Mucosa of descending colon (tissue), 3 donors: ENCODE results near the gene CYB5R2. TPM values are rescaled to one million over a fixed set of nuclear protein-coding genes. Genes with fewer than 3 reads are reported as not detected.

Experiments used
- ATAC-seq: fragments of 200-7000 bp; cut with Tn5 transposase; one replicate; pipeline ENCODE4 v1.9.1; 2020; ENCODE audit warnings: mild to moderate bottlenecking, moderate library complexity
- DNase-seq, 3 donors: peaks; one replicate each; pipeline ENCODE4 v3.0.0-alpha.2; 2020
- H3K36me3 ChIP-seq: fragments of 200-600 bp; one replicate; pipeline ENCODE4 v1.8.0; 2021; ENCODE audit warnings: low read depth, mild to moderate bottlenecking
- H3K4me1 ChIP-seq: fragments of 200-600 bp; one replicate; pipeline ENCODE4 v1.8.0; 2021; ENCODE audit warnings: low read depth, mild to moderate bottlenecking
- H3K4me3 ChIP-seq: fragments of 200-600 bp; one replicate; pipeline ENCODE4 v1.8.0; 2021; ENCODE audit warnings: mild to moderate bottlenecking
- H3K9me3 ChIP-seq: fragments of 200-600 bp; one replicate; pipeline ENCODE4 v1.8.0; 2021; ENCODE audit warnings: mild to moderate bottlenecking
- CTCF ChIP-seq: fragments of 200-600 bp; IDR thresholded peaks from one replicate; pipeline ENCODE4 v1.8.0; 2022; ENCODE audit warnings: antibody characterized with exemption, mild to moderate bottlenecking
- intact Hi-C, 2 donors: fragments of 100-400 bp; cut with DNase I in 1 of 2; cut with micrococcal nuclease in 1 of 2; formaldehyde crosslinking; loops; one replicate each; pipeline versions ENCODE4 v1.11.0 to v1.11.1; 2022; cut with DNase I, micrococcal nuclease
- total RNA-seq, 3 donors: library from RNA; stranded (reverse); fragmentation: NEBNext Ultra II Directional in 2 of 3; extraction: Animal tissue kit (Norgen Biotek cat#: 25700) in 2 of 3; gene quantifications; one replicate each; pipeline versions ENCODE4 v1.2.1 to v1.2.4, GENCODE V29; 2021 to 2023
- donor health status: DM: no; HTN: no; CAD: no; lungs with moderate emphysema.
- donor health status: DM: no; HTN: no; CAD: no.
- donor health status: DM: no; HTN: yes; CAD: no.

The CYB5R2 gene
- total RNA-seq, 3 donors from 2014 or later, result 2.3 to 7.0 (median 6.3) TPM

GRCh38 chr11:7619322-7619721 lies 54.0 kb downstream of the CYB5R2 start:
- H3K4me3 ChIP-seq, result no peak overlapping the region
- ATAC-seq (no peak), DNase-seq (no peak)
- TF ChIP-seq CTCF, result no peak
- intact Hi-C loops, result no loop called here
- H3K4me1 ChIP-seq, result peaks cover 21% of the 10 kb centered on the region
- H3K9me3 ChIP-seq, result no peaks in the 10 kb centered on the region
- H3K36me3 ChIP-seq, result no peaks in the 10 kb centered on the region

DNA sequence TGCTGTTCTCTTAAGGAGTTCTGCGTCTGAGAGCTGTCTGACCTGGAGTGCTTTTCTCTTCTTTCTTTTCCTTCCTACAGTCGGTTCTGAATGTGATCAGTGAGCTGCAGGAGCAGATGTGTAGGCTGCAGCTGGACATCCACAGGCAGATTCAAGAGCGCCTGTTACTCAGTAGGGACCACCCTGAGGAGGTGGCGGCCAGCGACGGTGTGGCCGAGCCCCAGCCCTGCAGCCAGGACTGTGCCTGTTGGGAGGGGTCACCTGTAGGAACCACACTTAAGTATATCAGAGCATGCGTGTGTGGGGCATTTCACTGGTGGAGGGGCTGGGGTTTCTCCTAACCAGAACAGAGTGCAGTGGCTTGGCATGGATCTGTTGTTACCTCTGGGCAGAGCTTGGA lies 56.3 kb downstream of the CYB5R2 start:
- ATAC-seq (no peak), DNase-seq (no peak)
- no peaks in the 10 kb centered on the region for H3K36me3 ChIP-seq
- peaks cover 23% of the 10 kb centered on the region for H3K4me1 ChIP-seq
- no peak for TF ChIP-seq CTCF
- H3K4me3 ChIP-seq, result no peak overlapping the region
- intact Hi-C loops, result no loop called here
- H3K9me3 ChIP-seq, result no peaks in the 10 kb centered on the region

Other genes starting within 250 kb of the CYB5R2 start
- 10 to 100 TPM in 1 of 3 donors, 1 to 10 TPM in 2; 2.1 to 11.2 (median 5.2) TPM for gene OLFML1, start 188.0 kb downstream of the CYB5R2 start, total RNA-seq
- gene PPFIBP2, start 159.5 kb downstream of the CYB5R2 start, total RNA-seq, result 10 to 100 TPM; 40.1 to 83.5 (median 69.2) TPM
- not detected for gene OVCH2, start 33.0 kb upstream of the CYB5R2 start, total RNA-seq
- not detected for gene OR5P2, start 123.4 kb upstream of the CYB5R2 start, total RNA-seq
- not detected for gene OR5P3, start 157.3 kb upstream of the CYB5R2 start, total RNA-seq